ENCODE results near the gene WDR89. TPM values are rescaled to one million over a fixed set of nuclear protein-coding genes. Genes with fewer than 3 reads are reported as not detected.

Gene WDR89
- total RNA-seq, 2 donors from 2014 or later: 3.4 to 4.2 TPM

DNA sequence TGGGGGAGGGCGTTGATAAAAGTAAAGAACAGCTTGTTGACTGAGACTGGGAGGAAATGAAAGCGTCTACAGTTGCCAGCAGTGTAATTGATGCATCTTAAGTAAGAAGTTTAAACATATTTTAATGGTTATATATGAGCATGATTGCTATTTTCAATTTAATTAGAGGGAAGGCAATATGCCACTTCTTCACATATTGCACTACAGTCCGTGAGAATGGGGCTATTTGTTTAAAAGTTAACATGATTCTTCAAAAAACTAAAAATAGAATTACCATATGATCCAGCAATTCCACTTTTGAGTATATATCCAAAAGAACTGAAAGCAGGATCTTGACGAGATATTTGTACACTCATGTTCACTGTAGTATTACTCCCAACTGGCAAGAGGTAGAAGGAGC is 60.2 kb downstream of the WDR89 start:
- H3K9me3 ChIP-seq: no peaks in the 10 kb centered on the region
- no peak for DNase-seq (ENCODE audit: low spot score)
- no peaks in the 10 kb centered on the region for H3K4me1 ChIP-seq
- H3K4me3 ChIP-seq: no peak overlapping the region
- TF ChIP-seq, protein P1, sequence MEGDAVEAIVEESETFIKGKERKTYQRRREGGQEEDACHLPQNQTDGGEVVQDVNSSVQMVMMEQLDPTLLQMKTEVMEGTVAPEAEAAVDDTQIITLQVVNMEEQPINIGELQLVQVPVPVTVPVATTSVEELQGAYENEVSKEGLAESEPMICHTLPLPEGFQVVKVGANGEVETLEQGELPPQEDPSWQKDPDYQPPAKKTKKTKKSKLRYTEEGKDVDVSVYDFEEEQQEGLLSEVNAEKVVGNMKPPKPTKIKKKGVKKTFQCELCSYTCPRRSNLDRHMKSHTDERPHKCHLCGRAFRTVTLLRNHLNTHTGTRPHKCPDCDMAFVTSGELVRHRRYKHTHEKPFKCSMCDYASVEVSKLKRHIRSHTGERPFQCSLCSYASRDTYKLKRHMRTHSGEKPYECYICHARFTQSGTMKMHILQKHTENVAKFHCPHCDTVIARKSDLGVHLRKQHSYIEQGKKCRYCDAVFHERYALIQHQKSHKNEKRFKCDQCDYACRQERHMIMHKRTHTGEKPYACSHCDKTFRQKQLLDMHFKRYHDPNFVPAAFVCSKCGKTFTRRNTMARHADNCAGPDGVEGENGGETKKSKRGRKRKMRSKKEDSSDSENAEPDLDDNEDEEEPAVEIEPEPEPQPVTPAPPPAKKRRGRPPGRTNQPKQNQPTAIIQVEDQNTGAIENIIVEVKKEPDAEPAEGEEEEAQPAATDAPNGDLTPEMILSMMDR (IDR thresholded peaks at IDR 0.05): no peak
- no peaks in the 10 kb centered on the region for H3K36me3 ChIP-seq
- H3K27me3 ChIP-seq: no peaks in the 10 kb centered on the region
- H3K27ac ChIP-seq: no peak overlapping the region

DNA sequence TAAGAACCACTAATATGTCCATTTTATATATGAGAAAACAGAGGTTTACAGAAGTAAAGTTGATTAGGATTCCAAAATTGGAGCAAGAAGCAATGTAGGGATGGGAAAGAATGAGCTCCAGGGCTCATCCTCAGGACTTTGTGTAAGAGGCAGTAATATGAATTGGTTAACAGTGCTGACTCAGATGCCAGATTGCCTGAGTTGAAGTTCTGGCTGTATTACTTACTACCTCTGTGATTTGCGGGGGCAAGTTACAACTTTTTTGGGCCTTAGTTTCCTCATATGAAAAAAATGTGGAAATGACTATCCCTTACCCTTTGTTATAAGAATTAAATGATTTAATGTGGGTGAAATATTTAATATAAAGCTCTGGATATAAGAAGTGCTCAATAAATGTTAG is 63.4 kb downstream of the WDR89 start:
- Histone ChIP-seq H3K9me3 (no peaks in the 10 kb centered on the region), H3K36me3 (no peaks in the 10 kb centered on the region), H3K27me3 (no peaks in the 10 kb centered on the region), H3K4me3 (no peak overlapping the region), H3K4me1 (no peaks in the 10 kb centered on the region), H3K27ac (no peak overlapping the region)
- DNase-seq (ENCODE audit: low spot score): no peak
- TF ChIP-seq, protein P1 (IDR thresholded peaks at IDR 0.05): no peak

DNA sequence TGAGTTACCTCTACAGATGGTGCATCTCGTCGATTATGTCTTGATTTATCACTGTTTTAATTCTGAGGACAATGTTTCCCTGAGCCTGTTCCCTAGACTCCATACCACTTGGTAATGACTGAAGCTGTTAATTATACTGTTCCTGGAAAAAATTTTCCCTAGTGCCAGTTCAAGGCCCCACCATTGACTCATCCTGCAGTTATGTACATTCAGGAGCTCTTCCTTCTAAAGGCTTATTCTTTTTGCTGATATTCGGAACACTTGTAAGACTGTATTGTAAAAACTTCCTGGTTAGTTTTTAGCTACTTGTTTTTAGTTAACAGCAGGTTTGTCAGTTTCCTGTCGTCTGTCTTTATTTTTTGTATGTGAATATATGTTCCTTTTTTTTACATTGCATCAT is 68.1 kb downstream of the WDR89 start:
- no peak for DNase-seq (ENCODE audit: low spot score)
- Histone ChIP-seq H3K36me3 (no peaks in the 10 kb centered on the region), H3K9me3 (no peaks in the 10 kb centered on the region), H3K27ac (no peak overlapping the region), H3K27me3 (no peaks in the 10 kb centered on the region), H3K4me1 (no peaks in the 10 kb centered on the region), H3K4me3 (no peak overlapping the region)
- TF ChIP-seq, protein P1 (IDR thresholded peaks at IDR 0.05): no peak

DNA sequence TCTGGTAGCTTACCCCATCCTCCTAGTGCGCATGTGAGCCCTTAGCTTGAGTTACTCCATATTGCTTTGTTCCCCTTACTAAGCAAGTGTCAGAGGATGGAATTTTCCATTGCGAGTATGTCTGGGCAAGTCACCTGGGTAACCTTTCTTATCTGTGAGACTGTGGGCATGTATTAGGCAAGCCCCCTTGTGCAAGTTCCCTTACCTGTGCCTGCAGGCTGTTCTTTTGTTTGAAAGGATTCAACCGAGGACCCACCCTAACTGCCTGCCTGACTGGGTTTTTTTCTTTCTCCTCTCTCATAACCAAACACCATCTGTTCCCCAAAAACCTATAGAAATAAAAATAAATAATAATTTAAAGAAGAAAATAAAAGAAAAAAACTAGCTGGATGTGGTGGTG is 76.2 kb downstream of the WDR89 start:
- no peak for DNase-seq (ENCODE audit: low spot score)
- no peak overlapping the region for H3K4me3 ChIP-seq
- TF ChIP-seq, protein P1 (IDR thresholded peaks at IDR 0.05): no peak
- no peaks in the 10 kb centered on the region for H3K27me3 ChIP-seq
- H3K36me3 ChIP-seq: no peaks in the 10 kb centered on the region
- no peaks in the 10 kb centered on the region for H3K9me3 ChIP-seq
- H3K4me1 ChIP-seq: no peaks in the 10 kb centered on the region
- no peak overlapping the region for H3K27ac ChIP-seq

DNA sequence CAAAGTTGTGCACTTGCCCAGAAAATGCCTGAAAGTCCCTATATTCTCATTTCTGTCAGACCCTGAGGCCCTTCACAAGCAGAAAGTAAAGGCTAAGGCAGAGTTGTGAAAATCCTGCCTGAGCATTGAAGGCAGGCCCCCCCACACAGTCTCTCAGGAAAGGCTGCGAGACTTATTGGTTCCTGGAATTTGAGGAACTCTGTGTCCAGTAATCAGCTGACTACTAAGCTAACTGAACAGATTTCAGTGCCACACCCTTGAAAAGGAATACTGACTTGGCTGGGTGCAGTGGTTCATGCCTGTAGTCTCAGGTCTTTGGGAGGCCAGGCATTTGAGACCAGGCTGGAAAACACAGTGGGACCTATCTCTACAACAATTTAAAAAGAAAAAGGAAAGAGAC is 77.4 kb downstream of the WDR89 start:
- no peaks in the 10 kb centered on the region for H3K4me1 ChIP-seq
- H3K4me3 ChIP-seq: no peak overlapping the region
- no peaks in the 10 kb centered on the region for H3K36me3 ChIP-seq
- TF ChIP-seq, protein P1 (IDR thresholded peaks at IDR 0.05): no peak
- H3K9me3 ChIP-seq: no peaks in the 10 kb centered on the region
- DNase-seq (ENCODE audit: low spot score): no peak
- H3K27ac ChIP-seq: no peak overlapping the region
- no peaks in the 10 kb centered on the region for H3K27me3 ChIP-seq

DNA sequence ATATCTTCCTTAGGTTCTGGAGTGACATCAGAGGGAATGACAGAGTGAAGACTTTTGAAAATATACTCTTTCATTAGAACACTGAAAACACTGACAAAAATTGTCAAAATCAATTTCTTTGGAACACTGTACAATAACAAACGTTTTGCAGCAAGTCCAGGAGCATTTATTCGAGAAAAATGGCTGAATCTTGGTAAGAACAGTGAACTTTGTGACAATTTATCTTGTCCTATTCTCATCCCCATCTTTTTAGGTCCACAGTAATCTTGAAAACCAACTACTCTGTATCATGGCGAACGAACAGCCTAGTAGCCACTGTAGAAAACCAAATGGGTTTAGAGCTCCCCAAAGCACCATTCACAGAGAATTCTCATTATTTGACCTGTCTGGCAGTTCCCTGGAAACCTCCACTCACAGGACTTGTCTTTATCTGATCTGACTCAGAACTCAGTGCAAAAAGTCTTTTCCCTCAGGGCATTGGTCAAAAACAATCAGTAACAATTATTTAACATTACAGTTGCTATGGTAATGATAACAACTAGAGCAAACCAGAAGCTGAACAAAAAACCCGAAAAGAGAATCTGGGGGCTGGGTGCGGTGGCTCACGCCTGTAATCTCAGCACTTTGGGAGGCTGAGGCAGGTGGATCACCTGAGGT is 78.2 kb downstream of the WDR89 start:
- TF ChIP-seq, protein P1 (IDR thresholded peaks at IDR 0.05): no peak
- H3K27me3 ChIP-seq: no peaks in the 10 kb centered on the region
- no peaks in the 10 kb centered on the region for H3K9me3 ChIP-seq
- H3K36me3 ChIP-seq: no peaks in the 10 kb centered on the region
- H3K4me1 ChIP-seq: no peaks in the 10 kb centered on the region
- H3K27ac ChIP-seq: no peak overlapping the region
- no peak for DNase-seq (ENCODE audit: low spot score)
- H3K4me3 ChIP-seq: no peak overlapping the region
